CD14-positive monocyte (primary cell): ENCODE results near the gene RASSF5. TPM values are rescaled to one million over a fixed set of nuclear protein-coding genes. Genes with fewer than 3 reads are reported as not detected.
A peak's percentile ranks its signal among the peaks of the same experiment; 100 is the strongest.

Experiments
- DNase-seq, 3 donors: peaks; one replicate each; pipeline ENCODE4 v3.0.0-alpha.2; 2011 to 2022
- H2AFZ ChIP-seq: 2 replicates; pipeline ENCODE4 v1.6.0; 2012; ENCODE audit warnings: mild to moderate bottlenecking, low read depth, low read length, inconsistent platforms; ENCODE audit not compliant: insufficient read depth, poor library complexity, severe bottlenecking
- H3K27ac ChIP-seq, 2 donors: 1 replicate in 1 of 2; 2 replicates in 1 of 2; pipeline ENCODE4 v1.5.1; 2012 to 2013; ENCODE audit warnings: low read length in 2 of 2, control low read depth in 1 of 2, inconsistent platforms in 1 of 2, low read depth in 1 of 2, mild to moderate bottlenecking in 1 of 2
- H3K27me3 ChIP-seq, 2 donors: one replicate each; pipeline versions ENCODE4 v1.6.0 to v1.6.1; 2011 to 2013; ENCODE audit warnings: low read length in 2 of 2; ENCODE audit not compliant: control insufficient read depth in 2 of 2, insufficient read depth in 2 of 2
- H3K36me3 ChIP-seq, 2 donors: replicated peaks in 1 of 2; 1 replicate in 1 of 2; 2 replicates in 1 of 2; pipeline versions ENCODE4 v1.5.1 to v1.6.1; 2012 to 2013; ENCODE audit warnings: low read length in 2 of 2, control low read depth in 1 of 2, inconsistent platforms in 1 of 2, mild to moderate bottlenecking in 1 of 2; ENCODE audit not compliant: insufficient read depth in 2 of 2, control insufficient read depth in 1 of 2
- H3K4me1 ChIP-seq, 2 donors: 1 replicate in 1 of 2; 2 replicates in 1 of 2; pipeline versions ENCODE4 v1.5.1 to v1.6.1; 2012 to 2013; ENCODE audit warnings: low read length in 2 of 2, control low read depth in 1 of 2, inconsistent platforms in 1 of 2, mild to moderate bottlenecking in 1 of 2, moderate library complexity in 1 of 2; ENCODE audit not compliant: insufficient read depth in 2 of 2, control insufficient read depth in 1 of 2
- H3K4me2 ChIP-seq: replicated peaks from 2 replicates; pipeline ENCODE3; 2012; ENCODE audit warnings: low read length, moderate library complexity, mild to moderate bottlenecking; ENCODE audit not compliant: poor library complexity, severe bottlenecking; ENCODE audit errors: extremely low read depth
- H3K4me3 ChIP-seq, 3 experiments: fragments of 200-600 bp in 1 of 3; sonication (generic) in 1 of 3; replicated peaks in 1 of 3; 1 replicate in 2 of 3; 2 replicates in 1 of 3; pipeline ENCODE4 v1.5.1; 2011 to 2013; ENCODE audit warnings: low read length in 3 of 3, mild to moderate bottlenecking in 3 of 3, control low read depth in 2 of 3, low read depth in 2 of 3, inconsistent platforms in 1 of 3, moderate library complexity in 1 of 3
- H3K79me2 ChIP-seq: 2 replicates; pipeline ENCODE4 v1.6.0; 2012; ENCODE audit warnings: mild to moderate bottlenecking, control low read depth, inconsistent platforms, low read length, moderate library complexity; ENCODE audit not compliant: insufficient read depth
- H3K9ac ChIP-seq: 2 replicates; pipeline ENCODE4 v1.6.0; 2017; ENCODE audit warnings: low read length, mild to moderate bottlenecking; ENCODE audit not compliant: insufficient read depth, poor library complexity, severe bottlenecking
- H3K9me3 ChIP-seq, 2 donors: replicated peaks in 1 of 2; 1 replicate in 1 of 2; 2 replicates in 1 of 2; pipeline versions ENCODE4 v1.5.1 to v1.6.1; 2012 to 2013; ENCODE audit warnings: low read length in 2 of 2, control low read depth in 1 of 2; ENCODE audit not compliant: control insufficient read depth in 1 of 2, insufficient read depth in 1 of 2
- H4K20me1 ChIP-seq: 2 replicates; pipeline ENCODE4 v1.6.0; 2012; ENCODE audit warnings: mild to moderate bottlenecking, low read length, control low read depth, moderate library complexity; ENCODE audit not compliant: insufficient read depth
- H3K27ac Mint-ChIP-seq, 7 donors: one replicate each; pipeline ENCODE4 v1.8.0; 2020; ENCODE audit warnings: mild to moderate bottlenecking in 7 of 7, mixed read lengths in 7 of 7, moderate library complexity in 6 of 7, inconsistent platforms in 2 of 7
- H3K27me3 Mint-ChIP-seq, 3 donors: one replicate each; pipeline ENCODE4 v1.8.0; 2021 to 2022; ENCODE audit warnings: low read depth in 3 of 3, mild to moderate bottlenecking in 3 of 3, mixed read lengths in 3 of 3, moderate library complexity in 3 of 3, inconsistent platforms in 1 of 3
- H3K36me3 Mint-ChIP-seq, 2 donors: one replicate each; pipeline ENCODE4 v1.8.0; 2020; ENCODE audit warnings: mixed read lengths in 2 of 2, inconsistent platforms in 1 of 2, mild to moderate bottlenecking in 1 of 2
- H3K4me1 Mint-ChIP-seq: one replicate; pipeline ENCODE4 v1.8.0; 2020; ENCODE audit warnings: mild to moderate bottlenecking, mixed read lengths
- H3K4me3 Mint-ChIP-seq, 2 donors: one replicate each; pipeline ENCODE4 v1.8.0; 2020; ENCODE audit warnings: mild to moderate bottlenecking in 2 of 2, mixed read lengths in 2 of 2, moderate library complexity in 1 of 2
- H3K9me3 Mint-ChIP-seq, 7 donors: one replicate each; pipeline ENCODE4 v1.8.0; 2020 to 2022; ENCODE audit warnings: mixed read lengths in 7 of 7, mild to moderate bottlenecking in 6 of 7, moderate library complexity in 6 of 7, inconsistent platforms in 2 of 7
- CTCF ChIP-seq: fragments of 200-600 bp; IDR thresholded peaks from one replicate; pipeline ENCODE4 v1.8.0; 2022; ENCODE audit warnings: antibody characterized with exemption, mild to moderate bottlenecking
- WGBS: methylation state at CpG from one replicate; pipeline ENCODE4 v1.1.5; 2013; ENCODE audit warnings: missing lambda C conversion rate; ENCODE audit not compliant: insufficient coverage; 5-methylcytosine and 5-hydroxymethylcytosine counted together
- intact Hi-C, 2 donors: fragments of 100-400 bp; cut with micrococcal nuclease; formaldehyde crosslinking; loops; one replicate each; pipeline versions ENCODE4 v1.15.0 to v1.15.1; 2023
- polyA plus RNA-seq, 3 donors: library from polyadenylated mRNA; depleted of rRNA in 1 of 3; unstranded in 2 of 3; stranded (reverse) in 1 of 3; fragments of 300-500 nt in 2 of 3; fragments of >200 nt in 1 of 3; fragmentation: Illumina TruSeq in 2 of 3; gene quantifications; 1 replicate in 2 of 3; 2 replicates in 1 of 3; pipeline ENCODE4 v1.2.3, GENCODE V29; 2012 to 2021

Gene RASSF5
- polyA plus RNA-seq, 3 donors = 81.6 to 129 (median 127) TPM

- H3K27me3 ChIP-seq = no peaks in the 10 kb centered on the region
- peaks cover 38% of the 10 kb centered on the region for H4K20me1 ChIP-seq
- Mint-ChIP-seq H3K27me3 (peaks cover 0 to 2% (median 0%) of the 10 kb centered on the region in 3 donors), H3K36me3 (peaks cover 85 to 97% of the 10 kb centered on the region in 2 donors), H3K27ac (no peak overlapping the region), H3K4me3 (no peak overlapping the region), H3K9me3 (no peaks in the 10 kb centered on the region), H3K4me1 (peaks cover 3% of the 10 kb centered on the region)
- intact Hi-C loops = loop anchor here in 1 of 2 donors (5.0 kb wide), 1 partner anchor 109 kb away; no protein-coding TSS in a partner anchor
- no peak overlapping the region for H2AFZ ChIP-seq
- H3K27ac ChIP-seq = no peak overlapping the region
- H3K4me3 ChIP-seq = no peak overlapping the region
- H3K4me2 ChIP-seq = no peak overlapping the region
- peaks cover 94 to 98% of the 10 kb centered on the region in 2 donors for H3K36me3 ChIP-seq
- no peak for DNase-seq
- H3K4me1 ChIP-seq = no peaks in the 10 kb centered on the region
- H3K9ac ChIP-seq = no peak overlapping the region
- H3K9me3 ChIP-seq = no peaks in the 10 kb centered on the region
- WGBS = 97% methylated on average over 10 of the region's 11 CpGs
- no peak for TF ChIP-seq CTCF
- no peaks in the 10 kb centered on the region for H3K79me2 ChIP-seq
Observed at GRCh38 chr1:206478746-206479145, 28.6 kb upstream of the RASSF5 start.

- peak; percentile 53 to 69 (median 61) for DNase-seq
- Histone ChIP-seq H3K9me3 (no peaks in the 10 kb centered on the region), H3K79me2 (no peaks in the 10 kb centered on the region), H3K27ac (no peak overlapping the region), H3K4me3 (no peak overlapping the region), H3K36me3 (peaks cover 94 to 95% of the 10 kb centered on the region in 2 donors), H3K27me3 (no peaks in the 10 kb centered on the region), H3K4me1 (no peaks in the 10 kb centered on the region), H4K20me1 (peaks cover 38% of the 10 kb centered on the region), H3K4me2 (no peak overlapping the region), H3K9ac (no peak overlapping the region), H2AFZ (no peak overlapping the region)
- H3K4me1 Mint-ChIP-seq = peaks cover 3% of the 10 kb centered on the region
- H3K36me3 Mint-ChIP-seq = peaks cover 84 to 91% of the 10 kb centered on the region in 2 donors
- peaks cover 0 to 2% (median 0%) of the 10 kb centered on the region in 3 donors for H3K27me3 Mint-ChIP-seq
- WGBS = 80% methylated on average over 10 of the region's 14 CpGs
- H3K9me3 Mint-ChIP-seq = no peaks in the 10 kb centered on the region
- H3K4me3 Mint-ChIP-seq = no peak overlapping the region
- intact Hi-C loops = loop anchor here in 1 of 2 donors (5.0 kb wide), 1 partner anchor 108 kb away; no protein-coding TSS in a partner anchor
- peak overlapping the region in 4 of 7 donors; percentile 2 to 84 (median 52) for H3K27ac Mint-ChIP-seq
- TF ChIP-seq CTCF = peak; percentile 74
Observed at GRCh38 chr1:206479183-206480125, 27.9 kb upstream of the RASSF5 start.
